GM21825 (cell line): Measurements from ENCODE around the gene RXFP2.

Experiments used
- ATAC-seq: cut with Tn5 transposase; IDR thresholded peaks from one replicate; pipeline ENCODE4 v1.9.1; 2021; ENCODE audit warnings: mild to moderate bottlenecking, moderate library complexity; ENCODE audit not compliant: unreplicated experiment

The RXFP2 gene

GRCh38 chr13:31815361-31816144, 76.2 kb downstream of the RXFP2 start:
- ATAC-seq, result no peak

GRCh38 chr13:31818236-31818635, 78.9 kb downstream of the RXFP2 start:
- ATAC-seq, result no peak

GRCh38 chr13:31824705-31825517, 85.6 kb downstream of the RXFP2 start:
- ATAC-seq, result no peak

- no peak for ATAC-seq
Observed at GRCh38 chr13:31826521-31826920, 87.2 kb downstream of the RXFP2 start.

GRCh38 chr13:31827707-31828106, 88.4 kb downstream of the RXFP2 start:
- ATAC-seq, result no peak

DNA sequence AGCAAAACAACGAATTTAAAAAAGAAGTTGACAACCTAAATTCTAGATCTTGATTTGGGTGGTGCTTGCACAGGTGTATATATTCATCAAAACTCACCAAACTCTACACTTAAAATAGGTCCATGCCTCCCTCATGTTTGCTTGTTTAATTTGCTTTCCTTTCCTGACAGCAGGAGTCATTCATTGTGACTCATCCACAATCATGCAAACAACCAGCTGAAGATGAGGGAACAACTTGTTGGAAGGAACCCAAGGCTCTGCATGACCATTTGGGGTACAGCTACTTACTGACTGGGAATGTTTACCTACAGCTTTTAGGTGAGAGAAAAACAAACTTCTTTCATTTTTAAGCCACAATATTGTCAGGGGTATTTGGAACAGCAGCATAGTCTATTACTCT, 96.6 kb downstream of the RXFP2 start:
- no peak for ATAC-seq

GRCh38 chr13:31843044-31843443, 103.7 kb downstream of the RXFP2 start:
- no peak for ATAC-seq

DNA sequence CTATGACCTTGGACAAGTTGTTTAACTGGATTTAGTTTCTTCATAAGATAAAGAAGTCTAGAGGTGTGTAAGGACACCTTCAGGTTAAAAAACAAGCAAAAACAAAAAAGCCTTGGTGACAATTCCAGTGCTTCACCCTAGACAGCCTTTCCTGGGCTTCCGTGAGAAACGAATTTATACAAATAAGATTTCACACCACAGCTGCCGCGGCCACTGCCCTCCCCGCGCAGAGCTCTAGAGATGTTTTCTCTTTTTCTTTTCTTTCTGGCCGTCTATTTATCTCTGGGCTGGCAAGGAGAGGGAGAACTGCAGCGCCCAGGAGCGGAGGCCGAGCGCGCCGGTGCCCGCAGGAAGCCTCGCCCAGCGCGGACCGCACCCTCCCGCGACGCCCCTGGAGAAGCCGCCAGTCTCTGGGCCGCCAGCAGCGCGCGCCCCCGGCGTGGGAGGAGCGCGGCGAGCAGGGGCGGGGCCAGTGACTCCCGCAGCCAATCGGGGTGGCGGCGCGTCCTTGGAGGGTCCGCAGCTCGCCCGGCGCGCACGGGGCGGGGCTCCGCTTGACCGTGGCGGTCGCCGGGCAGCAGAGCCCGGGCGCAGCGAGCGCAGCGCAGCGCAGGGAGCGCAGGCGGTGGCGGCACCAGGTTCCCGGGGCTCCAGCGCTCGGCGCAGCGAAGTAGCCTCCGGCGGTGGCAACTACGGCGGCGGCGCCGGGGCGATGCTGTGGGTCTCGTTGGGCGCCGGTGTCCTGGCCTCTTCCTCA, 107.0 kb downstream of the RXFP2 start:
- ATAC-seq, result peak; percentile 97

GRCh38 chr13:31846961-31847752, 107.8 kb downstream of the RXFP2 start:
- ATAC-seq, result no peak

DNA sequence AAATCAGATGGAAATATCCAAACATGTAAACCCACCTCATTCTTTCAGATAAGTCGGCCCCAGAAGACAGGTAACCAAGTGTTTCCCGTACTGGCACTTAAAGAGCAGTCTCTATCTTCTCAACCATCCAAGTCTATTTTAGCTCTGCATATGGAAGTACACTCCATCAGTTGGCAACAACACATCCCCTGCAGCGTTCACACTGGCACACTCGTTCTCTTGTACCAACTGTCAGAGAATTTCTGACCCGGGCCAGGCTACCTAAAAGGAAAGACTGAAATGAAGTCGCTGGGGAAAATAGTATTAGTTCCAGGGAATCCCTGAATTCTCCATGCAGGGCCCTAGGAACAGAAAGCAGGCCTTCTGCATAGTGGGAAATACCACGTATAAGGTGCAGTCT, 109.3 kb downstream of the RXFP2 start:
- no peak for ATAC-seq

DNA sequence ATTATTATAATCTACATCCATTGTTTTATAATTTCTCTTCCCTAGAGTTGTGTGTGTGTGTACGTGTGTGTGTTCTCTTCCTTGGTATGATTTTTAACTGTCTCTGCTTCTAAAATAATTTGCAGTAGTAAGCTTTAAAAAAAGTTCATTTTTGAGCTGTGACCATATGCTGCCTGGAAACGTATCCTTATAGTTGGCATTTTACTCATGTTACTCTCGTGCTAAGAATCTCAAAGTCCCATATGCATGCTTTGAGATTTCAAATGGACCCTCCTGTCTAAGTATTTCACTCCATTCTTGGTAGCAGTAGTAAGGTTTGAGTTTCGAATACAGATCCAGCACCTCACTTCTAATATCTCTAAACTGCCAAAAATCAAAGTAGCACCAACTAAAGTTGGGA, 109.9 kb downstream of the RXFP2 start:
- ATAC-seq, result no peak

- ATAC-seq, result no peak
Observed at GRCh38 chr13:31850041-31850555, 110.8 kb downstream of the RXFP2 start.

DNA sequence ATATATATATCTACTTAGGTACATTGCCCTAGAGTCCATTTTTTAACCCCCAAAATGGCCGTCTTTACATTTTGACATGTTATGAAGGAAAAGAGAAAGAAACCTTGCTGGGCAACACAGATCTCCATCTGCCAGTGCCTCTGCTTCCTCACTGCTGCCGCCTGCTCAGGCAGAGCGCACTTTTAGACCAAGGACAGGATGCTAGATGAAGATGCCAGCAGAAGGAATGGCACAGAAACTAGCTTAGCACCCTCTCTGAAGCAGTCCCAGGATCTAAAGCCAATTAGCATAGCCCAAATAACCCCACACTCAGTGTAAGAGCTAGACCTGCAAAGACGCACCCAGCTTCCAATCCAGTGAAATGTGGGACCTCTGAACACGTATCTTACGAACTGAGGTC, 111.9 kb downstream of the RXFP2 start:
- ATAC-seq, result no peak
